A549 (cell line): ENCODE data around the gene HOMER3. TPM values are rescaled to one million over a fixed set of nuclear protein-coding genes. Genes with fewer than 3 reads are reported as not detected.
A peak's percentile ranks its signal among the peaks of the same experiment; 100 is the strongest.

Source experiments
- ATAC-seq, 2 experiments: fragments of 200-7000 bp in 1 of 2; fragments of >200 bp in 1 of 2; cut with Nextera tagmentation in 1 of 2; cut with Tn5 transposase in 1 of 2; 3 replicates each; pipeline versions ENCODE4 v1.8.0 to v1.9.1; 2018 to 2020; ENCODE audit warnings: mild to moderate bottlenecking in 1 of 2, moderate library complexity in 1 of 2
- CTCF ChIA-PET: fragments of 300-600 bp; sonication (Branson Sonifier 250); formaldehyde crosslinking; extraction: SDS; loops from one replicate; lab custom pipeline; 2021; ENCODE audit warnings: antibody characterized with exemption, inconsistent platforms; lab: Yijun Ruan, JAX
- POLR2A ChIA-PET: fragments of 350-600 bp; formaldehyde crosslinking; extraction: SDS; loops from one replicate; lab custom pipeline; 2021; ENCODE audit warnings: antibody characterized with exemption, inconsistent platforms; lab: Yijun Ruan, JAX
- DNase-seq, 2 experiments: peaks; one replicate each; pipeline versions ENCODE4 v3.0.0 to v3.0.0-alpha.2; 2011 to 2016; ENCODE audit warnings: low read depth in 1 of 2, low spot score in 1 of 2
- FAIRE-seq: peaks from 2 replicates; lab custom pipeline; 2011; peaks lifted over from hg19 to GRCh38; lab: Jason Lieb, UNC
- H3K27ac ChIP-seq, 2 experiments: fragments of >200 bp; sonication (Bioruptor Twin); formaldehyde crosslinking; 3 replicates each; pipeline ENCODE4 v1.5.1; 2016 to 2017
- H3K4me1 ChIP-seq: fragments of >200 bp; sonication (Bioruptor Twin); formaldehyde crosslinking; 3 replicates; pipeline ENCODE4 v1.6.1; 2016
- H3K4me2 ChIP-seq: fragments of >200 bp; sonication (Bioruptor Twin); formaldehyde crosslinking; 3 replicates; pipeline ENCODE4 v1.6.1; 2016
- H3K4me3 ChIP-seq: fragments of >200 bp; sonication (Bioruptor Twin); formaldehyde crosslinking; 3 replicates; pipeline ENCODE4 v1.5.1; 2016
- H3K9me3 ChIP-seq: fragments of >200 bp; sonication (Bioruptor Twin); formaldehyde crosslinking; 3 replicates; pipeline ENCODE4 v1.6.1; 2016
- BHLHE40 ChIP-seq: IDR thresholded peaks from 2 replicates; pipeline ENCODE4 v1.6.1; 2012; ENCODE audit warnings: low read depth, low read length, inconsistent platforms
- CEBPB ChIP-seq, 2 experiments: fragments of >200 bp in 1 of 2; sonication (Bioruptor Twin) in 1 of 2; formaldehyde crosslinking in 1 of 2; IDR thresholded peaks; 2 replicates each; pipeline ENCODE4 v1.6.1; 2012 to 2016
- CHD2 ChIP-seq: fragments of 150-350 bp; IDR thresholded peaks from 2 replicates; pipeline ENCODE4 v1.6.1; 2014; ENCODE audit warnings: low read length; ENCODE audit not compliant: partially characterized antibody
- CTCF ChIP-seq: fragments of >200 bp; sonication (Bioruptor Twin); formaldehyde crosslinking; IDR thresholded peaks from 3 replicates; pipeline ENCODE4 v1.5.1; 2016
- E2F6 ChIP-seq: IDR thresholded peaks from 2 replicates; pipeline ENCODE4 v1.6.1; 2012; ENCODE audit warnings: low read depth, borderline replicate concordance
- EHF ChIP-seq: fragments of 250-450 bp; sonication (Bioruptor Pico); IDR thresholded peaks from 2 replicates; pipeline ENCODE4 v1.5.0; 2020; ENCODE audit warnings: mild to moderate bottlenecking
- ELK1 ChIP-seq: fragments of 150-350 bp; IDR thresholded peaks from 2 replicates; pipeline ENCODE4 v1.6.1; 2014; ENCODE audit warnings: low read depth, mild to moderate bottlenecking, low read length
- FOSL2 ChIP-seq, 2 experiments: fragments of 450-650 bp in 1 of 2; fragments of >200 bp in 1 of 2; sonication (Bioruptor Twin) in 1 of 2; formaldehyde crosslinking; IDR thresholded peaks; 2 replicates each; pipeline versions ENCODE4 v1.5.0 to v1.6.1; 2016 to 2020; ENCODE audit warnings: mild to moderate bottlenecking in 1 of 2, moderate library complexity in 1 of 2
- HDAC2 ChIP-seq: fragments of 200-600 bp; sonication (generic); IDR thresholded peaks from 2 replicates; pipeline ENCODE4 v1.6.1; 2016
- HES2 ChIP-seq: fragments of >200 bp; sonication (Bioruptor Twin); formaldehyde crosslinking; IDR thresholded peaks from 2 replicates; pipeline ENCODE4 v1.6.1; 2016
- HOXB5 ChIP-seq: fragments of 250-450 bp; sonication (Bioruptor Pico); IDR thresholded peaks from 2 replicates; pipeline ENCODE4 v1.5.0; 2020; ENCODE audit warnings: mild to moderate bottlenecking, moderate library complexity
- KDM1A ChIP-seq: fragments of 200-600 bp; sonication (generic); IDR thresholded peaks from 2 replicates; pipeline ENCODE4 v1.6.1; 2016; ENCODE audit warnings: low read depth, mild to moderate bottlenecking
- MAFK ChIP-seq: fragments of 450-650 bp; IDR thresholded peaks from 2 replicates; pipeline ENCODE4 v1.6.1; 2014; ENCODE audit not compliant: partially characterized antibody
- MAX ChIP-seq: IDR thresholded peaks from 2 replicates; pipeline ENCODE4 v1.6.1; 2012
- RARB ChIP-seq: fragments of 250-450 bp; sonication (Bioruptor Pico); IDR thresholded peaks from 2 replicates; pipeline ENCODE4 v1.8.0; 2021; ENCODE audit warnings: mild to moderate bottlenecking, moderate library complexity
- ZFP36 ChIP-seq: fragments of 450-650 bp; IDR thresholded peaks from 2 replicates; pipeline ENCODE4 v1.6.1; 2014; ENCODE audit warnings: borderline replicate concordance; ENCODE audit not compliant: partially characterized antibody
- ZNF302 ChIP-seq: fragments of 250-450 bp; sonication (Bioruptor Pico); IDR thresholded peaks from 2 replicates; pipeline ENCODE4 v1.9.0; 2021; ENCODE audit warnings: inconsistent platforms, mild to moderate bottlenecking, moderate library complexity
- ZSCAN20 ChIP-seq: fragments of 250-450 bp; sonication (Bioruptor Pico); IDR thresholded peaks from 2 replicates; pipeline ENCODE4 v1.8.0; 2022; ENCODE audit warnings: mild to moderate bottlenecking, moderate library complexity
- whole genome bisulfite sequencing: methylation state at CpG from one replicate; pipeline ENCODE4 v1.1.6; 2017; ENCODE audit errors: missing lambda C conversion rate; 5-methylcytosine and 5-hydroxymethylcytosine counted together
- polyA plus RNA-seq, 4 experiments: library from polyadenylated mRNA; depleted of rRNA in 3 of 4; stranded (reverse); fragments of >200 nt; fragmentation: RNase III in 1 of 4; extraction: RNeasy Plus Mini Kit Qiagen cat#74134 plus additional on column Dnase treatment in 1 of 4; gene quantifications; 2 replicates in 3 of 4; 3 replicates in 1 of 4; pipeline ENCODE4 v1.2.3, GENCODE V29; 2011 to 2017
- TF ChIP-seq, protein P1 (sequence below): fragments of >200 bp; sonication (Bioruptor Twin); formaldehyde crosslinking; IDR thresholded peaks from 3 replicates; pipeline ENCODE4 v1.6.1; 2016

HOMER3 gene
- polyA plus RNA-seq, 2 of the 4 experiments (the other 2 are of a cell fraction) = 9.9 to 35.4 TPM

DNA sequence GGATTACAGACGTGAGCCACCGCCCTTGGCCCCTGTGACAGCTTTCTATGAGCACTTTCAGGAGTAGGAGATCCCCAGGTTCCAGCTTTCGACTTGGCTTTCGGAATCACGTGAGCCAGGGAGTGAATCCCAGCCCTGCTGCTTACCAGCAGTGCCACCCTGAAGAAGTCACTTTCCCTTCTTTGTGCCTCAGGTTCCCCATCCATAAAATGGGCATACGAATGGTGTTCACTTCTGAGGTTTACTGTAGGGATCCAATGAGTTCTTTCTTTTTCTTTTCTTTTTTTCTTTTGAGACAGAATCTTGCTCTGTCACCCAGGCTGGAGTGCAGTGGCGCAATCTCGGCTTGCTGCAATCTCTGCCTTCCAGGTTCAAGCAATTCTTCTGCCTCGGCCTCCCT is 4.3 kb upstream of the HOMER3 start:
- Histone ChIP-seq H3K27ac (no peak overlapping the region), H3K9me3 (no peaks in the 10 kb centered on the region), H3K4me1 (0 out of 3 replicates have a peak, but pooled peaks cover 3% of the 10 kb centered on the region), H3K4me3 (no peak overlapping the region), H3K4me2 (no peak overlapping the region)
- FAIRE-seq = no peak
- TF ChIP-seq CEBPB (IDR thresholded peaks at IDR 0.05) (no peak), MAFK (no peak)
- POLR2A ChIA-PET = no interaction called here
- CTCF ChIA-PET = interaction anchor here (0.7 to 4.8 kb wide), 2 partner anchors 19 to 42 kb away, joined by 4 to 22 read pairs; no protein-coding TSS in a partner anchor
- 90% methylated on average over 9 of the region's 9 CpGs for WGBS
- ATAC-seq = no peak
- DNase-seq = no peak

DNA sequence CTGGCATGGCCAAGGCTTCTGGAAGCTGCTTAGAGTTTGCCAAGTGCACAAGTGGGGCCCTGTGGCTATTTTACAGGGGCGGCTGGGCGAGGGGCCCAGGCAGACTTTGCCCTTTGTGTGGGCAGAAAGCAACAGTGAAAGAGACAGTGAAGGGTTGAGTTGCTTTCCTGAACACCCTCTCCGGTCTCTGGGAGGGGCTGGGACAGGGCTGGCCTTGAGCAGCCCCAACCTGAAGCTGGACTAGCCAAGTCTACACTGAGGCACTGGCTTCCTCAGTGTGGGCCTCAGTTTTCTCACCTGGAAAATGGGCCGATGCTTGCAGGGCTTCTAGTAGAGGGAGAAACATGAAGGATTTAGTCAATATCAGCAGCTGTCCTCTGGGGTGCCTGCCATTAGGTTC is 2.4 kb upstream of the HOMER3 start:
- FAIRE-seq (no peak), DNase-seq (no peak), ATAC-seq (no peak)
- ChIA-PET CTCF (interaction anchor here (1.3 to 4.8 kb wide), 2 partner anchors 24 to 44 kb away, joined by 3 to 22 read pairs; partner anchors contain the start of genes COPE and DDX49), POLR2A (no interaction called here)
- no peak for TF ChIP-seq HDAC2
- TF ChIP-seq KDM1A = no peak
- TF ChIP-seq ZSCAN20 = no peak
- TF ChIP-seq EHF = no peak
- Histone ChIP-seq H3K27ac (no peak overlapping the region), H3K4me1 (peaks cover 8% of the 10 kb centered on the region; the same call in 1 of the 3 replicates), H3K9me3 (no peaks in the 10 kb centered on the region), H3K4me3 (no peak overlapping the region), H3K4me2 (no peak overlapping the region)
- WGBS = 64% methylated on average over 4 of the region's 4 CpGs

DNA sequence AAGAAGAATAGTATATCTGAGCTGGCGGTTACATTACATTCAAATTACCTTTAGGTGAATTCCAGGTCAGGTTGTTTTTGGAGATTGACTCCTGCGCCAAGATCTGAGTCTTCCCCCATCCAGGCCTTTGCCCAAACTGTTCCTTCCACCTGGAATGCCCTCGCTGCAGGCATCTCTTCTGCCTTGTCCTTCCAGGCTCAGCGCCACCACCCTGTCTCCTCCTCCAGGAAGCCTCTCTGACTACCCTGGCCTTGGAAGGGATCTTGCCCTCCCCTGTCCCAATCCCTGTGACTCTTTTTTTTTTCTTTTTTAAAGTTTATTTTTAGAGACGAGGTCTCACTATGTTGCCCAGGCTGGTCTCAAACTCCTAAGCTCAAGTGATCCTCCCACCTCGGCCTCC is 1.7 kb upstream of the HOMER3 start:
- CTCF ChIA-PET = interaction anchor here (4.8 kb wide), 1 partner anchor 45 kb away, joined by 22 read pairs; no protein-coding TSS in a partner anchor
- Histone ChIP-seq H3K4me2 (no peak overlapping the region), H3K4me1 (peaks cover 8% of the 10 kb centered on the region; the same call in 1 of the 3 replicates), H3K9me3 (no peaks in the 10 kb centered on the region), H3K27ac (no peak overlapping the region)
- WGBS = 89% methylated on average over 6 of the region's 6 CpGs
- ATAC-seq = no peak
- TF ChIP-seq ZFP36 (peak; percentile 53), CHD2 (no peak)
- TF ChIP-seq, all 56 proteins: peak for 1
- DNase-seq (no peak), FAIRE-seq (no peak)
- H3K4me3 ChIP-seq = no peak overlapping the region
- POLR2A ChIA-PET = no interaction called here

DNA sequence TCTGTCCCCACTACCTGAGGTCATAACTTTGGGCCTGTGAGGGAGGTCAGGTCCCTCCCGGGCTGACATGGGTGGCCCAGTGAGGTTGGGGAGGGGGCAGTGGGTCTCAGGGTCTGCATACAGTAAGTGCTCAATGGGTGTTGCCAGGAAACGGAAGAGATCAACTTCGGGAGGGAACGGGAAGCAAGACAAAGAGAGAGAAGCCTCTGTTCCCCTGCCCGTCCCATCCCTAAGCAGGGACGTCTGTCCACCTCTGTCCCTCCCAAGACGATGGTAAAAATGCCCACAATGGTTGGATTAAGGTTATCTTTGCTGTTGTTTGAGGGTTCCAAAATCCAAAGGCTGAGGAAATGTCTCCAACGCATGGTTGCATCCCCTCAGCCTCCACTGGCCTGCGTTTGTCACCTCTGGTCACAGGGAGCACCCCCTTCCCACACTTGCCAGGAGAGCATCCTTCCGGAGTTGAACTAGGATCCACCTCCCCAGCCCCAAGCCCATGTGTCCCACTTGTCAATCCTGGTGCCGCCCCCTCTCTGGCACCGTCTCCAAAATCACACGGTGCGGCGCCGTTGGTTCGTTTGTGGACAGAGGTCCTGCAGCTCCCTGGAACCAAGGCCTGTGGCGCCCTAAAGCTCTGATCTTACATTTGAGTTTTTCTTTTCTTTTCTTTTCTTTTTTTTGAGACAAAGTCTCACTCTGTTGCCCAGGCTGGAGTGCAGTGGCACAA is 774 bp upstream of the HOMER3 start:
- no peaks in the 10 kb centered on the region for H3K9me3 ChIP-seq
- peaks cover 8% of the 10 kb centered on the region; the same call in 1 of the 3 replicates for H3K4me1 ChIP-seq
- H3K4me3 ChIP-seq = peak overlapping the region; percentile 94; the same call in 1 of the 3 replicates
- DNase-seq (no peak), FAIRE-seq (no peak), ATAC-seq (no peak)
- peak overlapping the region; percentile 99 for H3K4me2 ChIP-seq
- peak overlapping the region; percentile 92 to 99 for H3K27ac ChIP-seq
- POLR2A ChIA-PET = interaction anchor here (0.6 kb wide), 1 partner anchor 59 kb away, joined by 3 read pairs; no protein-coding TSS in a partner anchor
- TF ChIP-seq CTCF (no peak), ELK1 (no peak), ZNF302 (CRISPR knock-in tag) (no peak), HOXB5 (CRISPR knock-in tag) (no peak), E2F6 (no peak), ZFP36 (no peak), MAFK (no peak), RARB (CRISPR knock-in tag) (no peak), EHF (no peak), FOSL2 (IDR thresholded peaks at IDR 0.05) (no peak), FOSL2 (CRISPR knock-in tag; IDR thresholded peaks at IDR 0.05) (no peak), BHLHE40 (no peak), MAX (no peak), HES2 (no peak)
- TF ChIP-seq, protein P1, sequence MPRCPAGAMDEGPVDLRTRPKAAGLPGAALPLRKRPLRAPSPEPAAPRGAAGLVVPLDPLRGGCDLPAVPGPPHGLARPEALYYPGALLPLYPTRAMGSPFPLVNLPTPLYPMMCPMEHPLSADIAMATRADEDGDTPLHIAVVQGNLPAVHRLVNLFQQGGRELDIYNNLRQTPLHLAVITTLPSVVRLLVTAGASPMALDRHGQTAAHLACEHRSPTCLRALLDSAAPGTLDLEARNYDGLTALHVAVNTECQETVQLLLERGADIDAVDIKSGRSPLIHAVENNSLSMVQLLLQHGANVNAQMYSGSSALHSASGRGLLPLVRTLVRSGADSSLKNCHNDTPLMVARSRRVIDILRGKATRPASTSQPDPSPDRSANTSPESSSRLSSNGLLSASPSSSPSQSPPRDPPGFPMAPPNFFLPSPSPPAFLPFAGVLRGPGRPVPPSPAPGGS = no peak
- TF ChIP-seq, all 56 proteins: peak for 0
- CTCF ChIA-PET = interaction anchor here (4.8 kb wide), 1 partner anchor 45 kb away, joined by 22 read pairs; no protein-coding TSS in a partner anchor
- 79% methylated on average over 18 of the region's 18 CpGs for WGBS
